Measurements from ENCODE around the gene PDE7B. TPM values are rescaled to one million over a fixed set of nuclear protein-coding genes. Genes with fewer than 3 reads are reported as not detected.

PDE7B gene
- total and polyA plus RNA-seq, 2 donors (not counting 1 experiment from before 2014, with no cell fraction given) = 2.6 to 7.5 TPM

DNA sequence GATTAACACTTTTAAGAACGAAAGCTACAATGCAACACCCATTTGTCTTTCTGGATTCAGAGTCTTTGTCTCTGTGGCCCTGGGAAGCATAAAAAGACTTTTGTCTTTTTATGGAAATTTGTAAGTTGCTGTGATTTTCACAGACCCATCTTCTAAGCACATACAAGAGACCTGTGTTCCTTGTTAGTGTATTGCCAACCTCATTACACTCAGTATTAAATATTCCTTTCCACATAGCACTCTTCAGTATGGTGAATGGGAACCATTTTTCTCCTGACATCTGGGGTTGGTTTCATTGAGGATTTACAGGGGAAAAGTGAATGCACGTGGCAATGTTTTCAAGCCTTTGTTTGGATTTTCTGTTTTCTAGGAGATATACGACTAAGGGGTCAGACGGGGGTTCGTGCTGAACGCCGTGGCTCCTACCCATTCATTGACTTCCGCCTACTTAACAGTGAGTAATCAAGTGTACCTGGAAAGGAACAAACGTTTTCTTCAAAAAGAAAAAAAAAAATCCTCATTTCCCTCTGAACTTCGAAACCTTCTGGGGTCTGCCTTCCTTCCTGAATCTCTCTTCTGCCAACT lies 257.0 kb downstream of the PDE7B start:
- no peaks in the 10 kb centered on the region for H3K9me3 Mint-ChIP-seq (ENCODE audit: insufficient read depth)
- no peak overlapping the region for H3K27ac ChIP-seq (ENCODE audit: low read length in 2 of 2)
- WGBS (ENCODE audit: insufficient coverage) = 63% methylated on average over 3 of the region's 10 CpGs

DNA sequence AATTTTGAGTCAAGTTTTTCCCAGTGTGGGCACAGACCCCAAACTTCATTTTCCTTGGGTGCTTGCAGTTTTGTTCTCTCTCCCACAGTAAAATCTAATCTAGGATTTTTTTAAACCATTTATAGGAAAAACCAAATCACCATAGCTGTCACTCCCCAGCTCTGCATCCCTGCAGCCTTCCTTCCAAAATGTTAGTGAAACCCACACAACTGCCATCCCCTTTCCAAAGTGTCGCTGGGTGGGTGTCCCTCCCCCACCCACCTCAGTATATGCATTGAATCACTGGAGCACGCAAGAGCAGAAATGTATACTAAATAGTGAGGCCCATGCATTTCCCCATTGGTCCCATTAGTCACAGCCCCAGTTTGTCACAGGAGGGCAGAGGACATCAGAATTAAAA lies 260.3 kb downstream of the PDE7B start:
- Histone ChIP-seq H3K4me1 (ENCODE audit: control insufficient read depth in 2 of 2, insufficient read depth in 2 of 2, low read length in 2 of 2) (no peaks in the 10 kb centered on the region), H3K9ac (ENCODE audit: low read length) (no peak overlapping the region), H4K20me1 (ENCODE audit: control insufficient read depth, insufficient read depth, low read length, poor library complexity, severe bottlenecking) (no peaks in the 10 kb centered on the region), H3K4me3 (ENCODE audit: control extremely low read depth in 1 of 5, extremely low read depth in 1 of 5, insufficient read depth in 1 of 5, low read depth in 2 of 5, low read length in 4 of 5) (no peak overlapping the region), H3K9me3 (ENCODE audit: control extremely low read depth in 1 of 3, control insufficient read depth in 2 of 3, insufficient read depth in 1 of 3, low read length in 2 of 3) (no peaks in the 10 kb centered on the region), H3K36me3 (replicated peaks in 1 of 2; ENCODE audit: control extremely low read depth in 1 of 2, control insufficient read depth in 1 of 2, extremely low read depth in 1 of 2, insufficient read depth in 2 of 2, low read length in 1 of 2) (no peaks in the 10 kb centered on the region), H2AFZ (ENCODE audit: insufficient read depth, low read depth, low read length, poor library complexity, severe bottlenecking) (no peak overlapping the region), H3K79me2 (ENCODE audit: control insufficient read depth, insufficient read depth, low read length) (no peaks in the 10 kb centered on the region), H3K27me3 (replicated peaks in 1 of 4; ENCODE audit: control extremely low read depth in 1 of 4, control insufficient read depth in 3 of 4, insufficient read depth in 4 of 4, low read length in 3 of 4) (no peaks in the 10 kb centered on the region), H3K4me2 (replicated peaks; ENCODE audit: low read depth, low read length, poor library complexity, severe bottlenecking) (no peak overlapping the region), H3K27ac (ENCODE audit: low read length in 2 of 2) (no peak overlapping the region)
- H3K9me3 Mint-ChIP-seq (ENCODE audit: insufficient read depth) = no peaks in the 10 kb centered on the region
- no peak overlapping the region for H3K4me3 Mint-ChIP-seq
- no peaks in the 10 kb centered on the region for H3K27me3 Mint-ChIP-seq
- ATAC-seq (ENCODE audit: low read depth) = no peak
- WGBS (ENCODE audit: insufficient coverage) = 80% methylated on average over 1 of the region's 2 CpGs
- ChIA-PET CTCF (no interaction called here), POLR2A (no interaction called here)
- TF ChIP-seq, protein P1, sequence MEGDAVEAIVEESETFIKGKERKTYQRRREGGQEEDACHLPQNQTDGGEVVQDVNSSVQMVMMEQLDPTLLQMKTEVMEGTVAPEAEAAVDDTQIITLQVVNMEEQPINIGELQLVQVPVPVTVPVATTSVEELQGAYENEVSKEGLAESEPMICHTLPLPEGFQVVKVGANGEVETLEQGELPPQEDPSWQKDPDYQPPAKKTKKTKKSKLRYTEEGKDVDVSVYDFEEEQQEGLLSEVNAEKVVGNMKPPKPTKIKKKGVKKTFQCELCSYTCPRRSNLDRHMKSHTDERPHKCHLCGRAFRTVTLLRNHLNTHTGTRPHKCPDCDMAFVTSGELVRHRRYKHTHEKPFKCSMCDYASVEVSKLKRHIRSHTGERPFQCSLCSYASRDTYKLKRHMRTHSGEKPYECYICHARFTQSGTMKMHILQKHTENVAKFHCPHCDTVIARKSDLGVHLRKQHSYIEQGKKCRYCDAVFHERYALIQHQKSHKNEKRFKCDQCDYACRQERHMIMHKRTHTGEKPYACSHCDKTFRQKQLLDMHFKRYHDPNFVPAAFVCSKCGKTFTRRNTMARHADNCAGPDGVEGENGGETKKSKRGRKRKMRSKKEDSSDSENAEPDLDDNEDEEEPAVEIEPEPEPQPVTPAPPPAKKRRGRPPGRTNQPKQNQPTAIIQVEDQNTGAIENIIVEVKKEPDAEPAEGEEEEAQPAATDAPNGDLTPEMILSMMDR (IDR thresholded peaks at IDR 0.05) = no peak
- TF ChIP-seq EZH2 (IDR thresholded peaks at IDR 0.05; ENCODE audit: borderline replicate concordance, insufficient read depth, low read depth, low read length, poor library complexity, severe bottlenecking) = no peak
- DNase-seq = no peak
- intact Hi-C loops (cut with micrococcal nuclease) = no loop called here
- H3K4me1 Mint-ChIP-seq = no peaks in the 10 kb centered on the region
- H3K27ac Mint-ChIP-seq = no peak overlapping the region

More for the DNA sequence above, 257.0 kb downstream of the PDE7B start:
- Histone ChIP-seq H3K27me3 (replicated peaks in 1 of 4; ENCODE audit: control extremely low read depth in 1 of 4, control insufficient read depth in 3 of 4, insufficient read depth in 4 of 4, low read length in 3 of 4) (no peaks in the 10 kb centered on the region), H3K9me3 (ENCODE audit: control extremely low read depth in 1 of 3, control insufficient read depth in 2 of 3, insufficient read depth in 1 of 3, low read length in 2 of 3) (no peaks in the 10 kb centered on the region), H3K9ac (ENCODE audit: low read length) (no peak overlapping the region), H3K79me2 (ENCODE audit: control insufficient read depth, insufficient read depth, low read length) (no peaks in the 10 kb centered on the region), H3K36me3 (replicated peaks in 1 of 2; ENCODE audit: control extremely low read depth in 1 of 2, control insufficient read depth in 1 of 2, extremely low read depth in 1 of 2, insufficient read depth in 2 of 2, low read length in 1 of 2) (no peaks in the 10 kb centered on the region), H4K20me1 (ENCODE audit: control insufficient read depth, insufficient read depth, low read length, poor library complexity, severe bottlenecking) (no peaks in the 10 kb centered on the region), H3K4me3 (ENCODE audit: control extremely low read depth in 1 of 5, extremely low read depth in 1 of 5, insufficient read depth in 1 of 5, low read depth in 2 of 5, low read length in 4 of 5) (no peak overlapping the region), H2AFZ (ENCODE audit: insufficient read depth, low read depth, low read length, poor library complexity, severe bottlenecking) (no peak overlapping the region), H3K4me2 (replicated peaks; ENCODE audit: low read depth, low read length, poor library complexity, severe bottlenecking) (no peak overlapping the region), H3K4me1 (ENCODE audit: control insufficient read depth in 2 of 2, insufficient read depth in 2 of 2, low read length in 2 of 2) (no peaks in the 10 kb centered on the region)
- DNase-seq (no peak), ATAC-seq (ENCODE audit: low read depth) (no peak)
- Mint-ChIP-seq H3K4me1 (no peaks in the 10 kb centered on the region), H3K27me3 (peaks cover 3% of the 10 kb centered on the region), H3K4me3 (no peak overlapping the region), H3K27ac (no peak overlapping the region)
- intact Hi-C loops (cut with micrococcal nuclease) = no loop called here
- TF ChIP-seq EZH2 (IDR thresholded peaks at IDR 0.05; ENCODE audit: borderline replicate concordance, insufficient read depth, low read depth, low read length, poor library complexity, severe bottlenecking) = no peak
- TF ChIP-seq, protein P1 (IDR thresholded peaks at IDR 0.05) = no peak
- ChIA-PET CTCF (no interaction called here), POLR2A (no interaction called here)
